OCI-M2 (cell line): Measurements from ENCODE around the gene SNU13.
"Not testable (repeated sequence)": the region's sequence is repeated elsewhere in the genome, so short reads cannot be mapped to it uniquely, and the experiment has no call there.

Source experiments
- DNase-seq: peaks from one replicate; lab custom pipeline; 2025; ENCODE audit not compliant: unreplicated experiment; lab: John Stamatoyannopoulos, UW

SNU13 gene

DNA sequence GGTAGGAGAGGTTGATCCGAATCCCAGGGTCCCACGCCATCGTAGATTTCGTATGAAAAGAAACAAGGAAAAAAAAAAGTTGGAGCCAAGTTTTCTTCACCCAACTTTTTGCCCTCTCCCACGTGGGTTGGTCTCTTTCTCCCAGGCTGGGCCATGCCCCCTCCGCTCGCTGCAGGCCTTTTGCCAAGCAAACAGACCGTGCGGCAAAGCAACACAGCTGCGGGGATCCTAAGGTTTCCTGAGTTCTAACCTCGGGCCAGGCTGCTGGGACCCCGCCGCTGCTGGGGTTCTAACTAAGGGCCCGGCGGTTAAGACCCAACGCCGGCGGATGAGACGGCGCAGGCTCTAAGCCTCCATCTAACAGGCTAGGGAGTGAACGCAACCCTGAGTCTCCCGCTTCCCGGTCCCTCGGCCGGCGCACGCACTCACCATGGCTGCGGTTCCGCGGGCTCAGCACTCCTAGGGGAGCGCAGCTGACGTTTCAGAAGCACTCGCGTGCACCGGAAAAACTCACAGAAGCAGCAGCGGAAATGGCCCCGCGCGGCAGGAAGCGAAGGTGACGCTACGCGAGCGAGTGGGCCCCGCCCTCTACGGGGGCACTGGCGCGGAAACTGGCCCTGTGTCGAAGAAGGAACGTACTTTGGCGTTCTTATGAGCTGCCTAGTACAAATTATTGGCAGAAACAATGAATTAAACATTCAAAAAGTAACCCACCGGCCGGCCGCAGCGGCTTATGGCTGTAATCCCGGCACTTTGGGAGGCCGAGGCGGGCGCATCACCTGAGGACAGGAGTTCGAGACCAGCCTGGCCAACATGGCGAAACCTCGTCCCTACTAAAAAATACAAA, at the start of gene SNU13:
TSS of gene SNU13 (minus strand) at position 503 of the 847 bp plus-strand sequence. CDS start at position 432, 71 bp downstream.
- peak; percentile 50 for DNase-seq

DNA sequence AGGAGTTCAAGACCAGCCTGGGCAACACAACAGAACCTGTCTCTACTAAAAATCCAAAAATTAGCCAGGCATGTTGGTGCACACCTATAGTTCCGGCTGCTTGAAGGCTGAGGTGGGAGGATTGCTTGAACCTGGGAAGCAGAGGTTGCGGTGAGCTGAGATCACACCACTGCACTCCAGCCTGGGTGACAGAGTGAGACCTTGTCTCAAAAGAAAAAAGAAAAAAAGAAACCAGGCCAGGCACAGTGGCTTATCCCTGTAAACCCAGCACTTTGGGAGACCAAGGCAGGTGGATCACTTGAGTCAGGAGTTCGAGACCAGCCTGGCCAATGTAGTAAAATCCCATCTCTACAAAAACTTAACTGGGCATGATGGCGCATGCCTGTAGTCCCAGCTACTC, 44.6 kb upstream of the SNU13 start:
- DNase-seq, result not testable (repeated sequence)

DNA sequence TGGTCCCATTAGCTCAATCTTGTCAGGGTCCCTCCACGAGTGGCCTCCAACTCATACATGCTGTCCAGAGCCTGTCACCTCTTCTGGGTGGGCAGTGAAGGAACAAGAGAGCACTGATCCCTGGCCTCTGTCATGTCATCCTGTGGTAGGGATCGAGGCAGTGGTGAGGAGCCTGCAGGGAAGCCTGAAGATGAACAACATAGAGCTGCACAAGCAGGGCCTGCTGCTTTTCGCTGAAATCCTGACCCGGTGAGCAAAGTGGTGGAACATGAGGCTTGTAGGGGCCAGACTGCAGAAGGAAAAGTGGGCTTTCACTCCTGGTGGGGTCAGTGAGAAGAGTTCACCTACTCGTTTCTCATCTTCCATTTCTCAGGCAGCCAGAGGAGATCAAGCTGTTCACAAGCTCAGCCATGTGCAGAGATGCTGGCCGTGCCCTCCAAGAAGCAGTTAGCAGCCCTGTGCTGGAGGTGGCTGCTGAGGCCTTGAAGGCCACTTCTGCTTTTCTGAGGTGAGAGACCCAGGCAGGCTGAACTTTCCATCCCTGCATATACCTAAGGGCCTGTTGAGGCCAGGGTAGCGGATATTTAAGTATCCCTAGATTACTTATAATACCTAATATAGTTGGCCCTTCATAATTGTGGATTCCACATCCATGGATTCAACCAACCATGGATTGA, 43.6 kb upstream of the SNU13 start:
- no peak for DNase-seq

DNA sequence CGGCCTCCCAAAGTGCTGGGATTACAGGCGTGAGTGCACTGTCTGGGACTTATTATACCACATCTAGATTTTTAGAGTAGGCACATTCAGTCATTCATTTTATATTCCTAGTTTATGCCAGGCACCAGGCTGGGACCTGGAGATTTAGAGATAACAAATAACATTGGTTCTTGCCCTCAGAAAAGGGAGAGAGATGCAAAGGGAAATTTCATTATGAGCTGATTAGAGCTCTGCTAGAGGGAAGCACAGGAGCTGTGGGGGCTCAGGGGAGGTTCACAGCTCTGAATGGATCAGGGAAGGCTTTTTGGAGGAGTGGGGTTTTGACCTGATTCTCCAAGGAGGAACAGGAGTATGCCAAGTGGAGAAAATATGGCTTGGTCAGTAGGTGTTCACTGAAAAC, 42.9 kb upstream of the SNU13 start:
- no peak for DNase-seq

DNA sequence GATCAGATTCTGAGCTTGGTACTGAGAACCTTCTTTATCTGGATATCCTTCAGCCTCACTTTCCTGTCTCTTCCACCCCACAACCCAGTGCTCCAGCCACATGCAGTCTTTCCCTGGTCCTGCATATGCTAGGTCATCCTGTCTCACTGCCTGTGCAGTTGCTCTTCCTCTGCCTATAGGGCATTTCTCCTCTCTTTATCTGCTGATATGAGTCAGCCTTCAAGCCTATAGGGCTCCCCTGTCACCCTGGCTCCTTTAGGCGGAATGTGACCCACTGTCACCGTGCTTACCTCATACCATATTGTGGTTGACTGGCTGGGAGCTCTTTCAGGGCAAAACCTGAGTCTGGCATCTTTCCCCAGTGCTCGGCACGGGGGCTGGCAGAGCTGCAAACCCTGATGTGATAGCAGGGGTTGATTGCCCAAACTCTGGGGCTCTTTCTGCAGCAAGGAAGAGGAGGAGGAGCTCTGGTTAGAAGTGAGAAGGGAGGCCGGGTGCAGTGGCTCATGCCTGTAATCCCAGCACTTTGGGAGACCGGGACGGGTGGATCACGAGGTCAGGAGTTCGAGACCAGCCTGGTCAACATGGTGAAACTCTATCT, 36.9 kb upstream of the SNU13 start:
- DNase-seq, result no peak

DNA sequence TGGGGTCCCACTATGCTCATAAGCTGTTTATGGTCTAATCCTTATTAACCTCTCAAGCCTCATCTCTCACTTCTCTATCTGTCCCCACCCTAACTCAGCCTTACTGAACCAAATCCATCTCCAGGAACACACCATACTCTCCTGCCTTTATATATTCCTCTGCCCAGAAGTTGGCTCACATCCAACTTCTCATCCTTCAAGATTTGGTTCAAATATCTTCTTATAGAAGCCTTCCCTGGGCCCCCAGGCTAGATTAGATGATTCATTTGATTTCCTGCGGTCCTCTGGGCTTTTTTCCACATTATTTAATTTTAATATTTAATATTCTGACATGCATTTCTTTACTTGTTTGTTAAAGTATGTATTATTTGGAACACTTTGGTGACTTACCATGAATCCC, 33.8 kb upstream of the SNU13 start:
- DNase-seq, result no peak

DNA sequence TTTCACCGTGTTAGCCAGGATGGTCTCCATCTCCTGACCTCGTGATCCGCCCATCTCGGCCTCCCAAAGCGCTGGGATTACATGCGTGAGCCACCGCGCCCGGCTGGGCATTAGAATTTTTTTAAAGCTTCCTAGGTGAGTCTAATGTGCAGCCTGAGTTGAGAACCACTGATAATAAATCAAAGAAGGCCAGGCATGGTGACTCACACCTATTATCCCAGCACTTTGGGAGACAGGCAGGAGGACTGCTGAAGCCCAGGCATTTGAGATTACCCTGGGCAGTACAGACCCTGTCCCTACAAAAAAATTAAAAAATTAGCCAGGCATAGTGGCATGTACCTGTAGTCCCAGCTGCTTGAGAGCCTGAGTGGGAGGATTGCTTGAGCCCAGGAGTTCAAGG, 24.3 kb upstream of the SNU13 start:
- DNase-seq, result no peak

DNA sequence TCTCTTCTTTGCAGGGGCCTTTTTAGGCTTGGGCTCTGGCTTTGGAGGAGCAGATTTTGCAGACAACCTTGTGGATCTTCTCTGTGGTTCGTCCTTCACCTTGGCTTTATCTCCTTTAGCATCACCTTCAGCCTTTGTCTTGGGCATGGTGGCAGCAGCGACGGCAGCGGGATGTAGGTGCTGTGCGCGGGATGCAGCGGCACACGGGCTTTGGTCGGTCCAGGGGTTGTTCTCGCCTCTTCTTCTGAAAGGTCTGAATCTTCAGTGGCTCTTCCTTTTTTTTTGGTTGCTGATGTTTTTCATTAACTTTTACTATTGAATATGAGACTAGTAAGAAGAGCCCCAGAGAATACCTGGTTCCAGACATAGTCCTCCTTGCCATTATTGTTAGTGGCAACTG, 20.7 kb upstream of the SNU13 start:
- DNase-seq, result no peak

DNA sequence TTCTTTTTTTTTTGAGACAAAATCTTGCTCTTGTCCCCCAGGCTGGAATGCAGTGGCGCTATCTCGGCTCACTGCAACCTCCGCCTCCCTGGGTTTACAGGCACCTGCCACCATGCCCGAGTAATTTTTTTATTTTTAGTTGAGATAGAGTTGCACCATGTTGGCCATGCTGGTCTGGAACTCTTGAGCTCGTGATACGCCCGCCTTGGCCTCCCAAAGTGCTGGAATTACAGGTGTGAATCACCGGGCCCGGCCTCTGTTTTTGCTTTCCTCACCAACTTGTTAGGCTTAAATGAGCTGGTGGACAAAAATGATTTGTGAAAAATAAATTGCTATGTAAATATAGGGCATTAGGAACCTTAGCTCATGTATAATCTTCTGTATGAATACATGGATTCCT, 14.1 kb upstream of the SNU13 start:
- no peak for DNase-seq

DNA sequence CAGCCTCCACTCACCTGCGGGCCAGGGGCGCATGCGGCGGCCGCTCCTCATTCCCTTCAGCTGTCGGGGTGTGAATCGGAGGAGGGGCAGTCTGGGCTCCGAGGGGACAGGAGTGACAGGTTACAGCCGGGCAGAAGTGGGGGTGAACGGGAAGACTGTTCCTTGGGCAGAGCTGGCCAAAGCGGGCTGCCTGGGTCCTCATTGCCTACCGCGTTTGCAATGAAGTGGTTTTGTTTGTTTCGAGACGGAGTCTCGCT, 11.4 kb upstream of the SNU13 start:
- DNase-seq, result no peak

DNA sequence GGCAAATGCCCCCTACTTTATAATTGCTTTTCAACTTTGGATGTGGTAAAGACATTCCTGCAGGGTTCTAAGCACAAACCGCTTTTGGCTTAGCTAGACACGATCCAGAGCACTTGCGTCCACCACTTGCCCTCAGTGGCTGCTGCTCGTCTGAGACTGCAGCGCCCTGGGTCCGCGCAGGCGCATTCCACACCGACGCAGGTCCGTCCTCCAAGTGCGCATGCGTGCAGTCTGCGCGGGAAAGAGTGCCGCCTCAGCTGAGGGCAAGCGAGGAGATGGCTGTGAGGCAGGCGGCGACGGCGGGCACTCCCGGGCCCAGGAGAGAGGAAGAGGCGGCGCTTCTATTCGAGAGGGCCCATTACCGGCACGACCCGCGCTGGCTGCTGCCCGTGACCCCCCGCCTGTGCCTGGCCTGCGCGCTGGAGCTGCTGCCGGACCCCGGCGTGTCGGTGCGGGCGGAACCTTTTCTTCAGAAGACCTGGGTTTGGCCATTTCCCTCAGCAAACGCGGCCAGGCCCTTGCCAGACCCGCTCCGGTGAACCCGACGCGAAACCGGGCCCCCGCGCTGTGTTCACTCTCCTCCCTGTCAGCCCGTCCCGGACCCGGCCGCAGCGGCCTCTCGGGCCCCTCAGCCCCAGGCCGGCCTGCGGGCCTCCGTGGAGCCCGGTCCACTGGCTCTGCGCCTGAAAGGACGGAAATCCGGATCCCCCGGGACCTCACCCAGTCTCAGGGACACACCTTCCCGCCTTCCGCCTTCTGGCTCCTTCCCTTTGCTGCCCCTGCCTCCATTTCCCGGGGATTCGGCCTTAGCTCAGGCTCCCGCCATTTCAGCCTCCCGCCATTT, 10.8 kb upstream of the SNU13 start, which contains the start of gene MEI1:
TSS of gene MEI1 (plus strand) at position 240 of the 844 bp plus-strand sequence. CDS start at position 276, 36 bp downstream.
- no peak for DNase-seq

DNA sequence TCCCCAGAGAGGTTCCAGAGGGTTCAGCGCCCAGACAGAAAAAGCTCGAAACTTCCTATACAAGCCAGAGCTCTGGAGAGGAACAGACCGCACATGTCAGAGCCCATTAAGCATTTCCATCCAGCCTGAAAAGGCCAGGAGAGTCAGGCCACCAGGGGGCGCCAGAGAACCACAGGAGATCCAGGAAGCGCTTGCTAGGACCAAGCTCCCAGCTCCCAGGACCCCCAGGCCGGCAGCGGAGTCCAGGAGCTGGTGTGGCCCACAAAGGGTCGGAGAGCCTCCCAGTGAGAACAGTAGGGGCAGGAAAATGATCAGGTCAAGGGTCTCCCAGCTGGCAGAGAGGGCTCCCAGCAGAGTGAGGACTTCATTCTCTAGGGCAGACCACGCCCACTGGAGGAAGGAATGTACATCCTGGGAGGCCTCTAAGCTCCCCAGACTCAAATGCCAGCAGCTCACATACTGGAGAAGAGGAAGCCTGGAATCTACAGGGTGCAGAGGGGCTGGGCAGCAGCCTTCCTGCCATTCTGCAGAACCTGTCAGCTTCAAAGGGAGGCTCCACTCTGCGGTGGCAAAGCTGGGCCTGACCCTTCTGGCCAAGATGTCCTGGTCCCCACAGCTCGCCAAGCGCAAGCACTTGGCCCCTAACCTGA, 8.6 kb upstream of the SNU13 start:
- DNase-seq, result peak; percentile 82

DNA sequence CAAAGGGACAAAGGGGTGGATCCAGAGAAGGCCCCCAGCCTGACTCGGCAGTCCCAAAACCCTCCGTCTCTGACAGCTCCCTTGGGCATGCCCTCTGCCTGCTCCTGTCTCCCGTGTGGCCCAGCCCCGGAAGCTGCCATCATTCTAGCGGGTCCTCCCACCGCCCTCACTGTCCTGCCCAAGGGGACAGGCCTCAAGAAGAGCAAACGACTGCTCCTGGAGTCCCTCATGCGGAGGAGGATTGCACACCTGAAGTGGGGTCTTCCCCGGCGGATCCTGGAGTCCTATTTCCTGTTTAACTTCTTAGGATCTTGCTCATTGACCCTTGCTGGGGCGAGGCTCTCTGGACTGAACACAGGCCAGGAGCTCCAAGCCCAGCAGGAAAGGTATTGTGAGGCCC, 8.0 kb upstream of the SNU13 start:
- no peak for DNase-seq

DNA sequence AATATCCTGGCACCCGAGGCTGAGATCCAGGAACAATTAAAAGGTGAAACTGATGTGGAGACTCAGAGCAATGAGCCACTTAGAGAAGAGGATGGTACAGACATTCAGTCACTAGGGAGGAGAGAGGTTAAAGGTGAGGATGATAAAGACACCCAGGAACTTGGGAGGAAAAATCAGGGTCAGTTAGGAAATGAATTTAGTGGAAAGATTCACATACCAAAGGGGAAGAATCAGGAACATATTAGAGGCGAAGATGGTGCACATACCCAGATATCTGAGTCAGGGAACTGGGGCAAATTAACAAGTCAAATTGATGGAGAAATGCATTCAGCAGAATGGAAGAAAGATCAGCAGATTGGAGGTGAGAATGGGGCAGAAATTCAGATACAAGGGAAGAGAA, 6.5 kb upstream of the SNU13 start:
- no peak for DNase-seq

DNA sequence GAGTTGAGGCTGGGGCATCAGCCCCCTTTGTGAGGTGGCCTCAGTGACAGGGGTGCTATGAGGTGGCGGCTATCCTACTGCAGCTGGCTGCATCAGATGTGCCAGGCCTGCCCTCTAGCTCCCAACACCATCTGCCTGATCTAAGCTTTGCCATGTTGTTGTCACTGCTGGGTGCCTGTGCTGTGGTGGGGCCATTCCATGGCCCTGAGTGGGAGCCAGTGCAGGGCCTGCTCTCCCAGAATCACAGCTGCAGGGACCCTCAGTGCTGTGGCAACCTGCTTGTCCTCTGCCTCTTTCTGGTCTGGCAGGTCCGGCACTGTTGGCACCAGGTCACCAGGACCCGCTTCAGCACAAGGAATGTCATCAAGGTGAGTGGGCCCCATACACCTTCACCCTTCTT, 1.8 kb upstream of the SNU13 start:
- DNase-seq, result no peak

DNA sequence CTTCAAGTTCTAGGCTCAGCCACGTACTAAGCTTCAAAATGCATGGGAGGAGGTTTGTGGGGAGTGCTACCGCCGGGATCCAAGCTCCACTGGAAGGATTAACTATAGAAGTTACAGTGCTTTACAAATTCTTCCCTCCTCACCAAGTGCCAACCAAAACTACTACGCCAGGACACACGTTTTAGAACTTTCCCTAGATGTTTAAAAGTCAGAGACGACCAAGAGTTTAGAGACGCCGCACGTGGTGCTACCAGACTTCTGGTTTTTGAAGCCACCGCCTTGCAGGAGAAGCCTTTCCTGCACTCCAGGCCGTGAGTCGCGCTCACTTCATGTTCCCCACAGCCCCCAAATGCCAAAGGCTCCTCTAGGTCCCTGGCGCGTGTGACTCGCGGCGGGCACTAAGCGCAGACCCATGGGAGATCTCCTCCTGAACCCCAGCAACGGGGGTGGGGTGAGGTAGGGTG, 734 bp downstream of the SNU13 start:
- DNase-seq, result no peak

DNA sequence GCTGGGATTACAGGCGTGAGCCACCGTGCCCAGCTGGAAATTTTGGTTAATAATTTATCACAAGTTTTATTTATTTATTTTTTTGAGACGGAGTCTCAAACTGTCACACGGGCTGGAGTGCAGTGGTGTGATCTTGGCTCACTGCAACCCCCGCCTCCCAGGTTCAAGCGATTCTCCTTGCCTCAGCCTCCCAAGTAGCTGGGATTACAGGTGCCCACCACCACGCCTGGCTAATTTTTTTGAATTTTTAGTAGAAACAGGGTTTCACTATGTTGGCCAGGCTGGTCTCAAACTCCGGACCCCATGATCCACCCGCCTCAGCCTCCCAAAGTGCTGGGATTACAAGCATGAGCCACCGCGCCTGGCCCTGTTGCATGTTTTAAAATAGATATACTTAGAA, 1.8 kb downstream of the SNU13 start:
- DNase-seq, result not testable (repeated sequence)

DNA sequence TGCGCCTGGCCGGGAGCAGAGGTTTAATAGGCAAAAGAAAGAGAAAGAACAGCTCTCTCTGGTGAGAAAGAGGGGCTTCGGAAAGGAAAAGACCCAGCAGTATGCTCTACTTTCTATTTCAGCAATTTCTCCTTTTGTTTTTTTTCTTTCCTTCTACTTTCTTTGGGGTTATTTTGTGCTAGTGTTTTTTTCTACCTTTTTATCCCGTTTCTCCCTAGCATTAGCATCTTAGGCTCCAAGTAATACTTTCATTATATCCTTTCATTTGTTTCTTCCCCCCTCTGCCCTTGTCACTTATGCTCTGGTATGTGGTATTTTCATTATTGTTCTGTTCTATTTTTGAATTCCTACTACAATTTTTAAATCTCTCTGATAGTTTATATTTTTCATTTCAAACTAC, 4.5 kb downstream of the SNU13 start:
- DNase-seq, result no peak

DNA sequence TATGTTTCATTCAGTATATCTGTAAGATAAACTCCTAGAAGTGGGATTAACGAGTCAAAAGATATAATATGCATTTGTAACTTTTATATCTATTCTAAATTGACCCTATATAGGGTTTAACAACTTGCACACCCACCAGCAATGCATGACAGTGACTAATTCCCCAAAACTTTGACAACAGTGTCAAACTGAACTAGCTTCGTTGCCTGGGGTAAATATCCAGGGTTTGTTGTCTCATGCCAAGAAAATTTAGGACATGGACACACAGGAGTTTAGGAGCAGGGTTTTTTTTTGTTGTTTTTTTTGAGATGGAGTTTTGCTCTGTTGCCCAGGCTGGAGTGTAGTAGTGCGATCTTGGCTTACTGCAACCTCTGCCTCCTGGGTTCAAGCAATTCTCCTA, 5.1 kb downstream of the SNU13 start:
- DNase-seq, result no peak

DNA sequence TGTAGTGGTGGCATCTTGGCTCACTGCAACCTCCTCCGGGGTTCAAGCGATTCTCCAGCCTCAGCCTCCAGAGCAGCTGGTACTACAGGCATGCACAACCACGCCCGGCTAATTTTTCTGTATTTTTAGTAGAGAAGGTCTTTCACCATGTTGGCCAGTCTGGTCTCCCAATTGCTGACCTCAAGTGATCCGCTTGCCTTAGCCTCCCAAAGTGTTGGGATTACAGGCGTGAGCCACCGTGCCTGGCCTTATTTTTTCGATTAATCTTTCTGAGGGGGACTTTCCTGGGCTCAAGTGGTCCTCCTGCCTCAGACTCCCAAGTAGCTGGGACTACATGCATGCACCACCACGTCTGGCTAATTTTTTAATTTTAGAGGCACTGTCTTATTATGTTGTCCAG, 5.6 kb downstream of the SNU13 start:
- no peak for DNase-seq
